ENCODE measurements around the gene RIPPLY2. TPM values are rescaled to one million over a fixed set of nuclear protein-coding genes. Genes with fewer than 3 reads are reported as not detected.
"Not testable (repeated sequence)": the region's sequence is repeated elsewhere in the genome, so short reads cannot be mapped to it uniquely, and the experiment has no call there.

RIPPLY2 gene
- not detected for polyA plus RNA-seq (2012; ENCODE audit: missing spikeins)

- no peak for TF ChIP-seq POLR2AphosphoS5 (IDR thresholded peaks at IDR 0.05; ENCODE audit: low read depth, low read length)
- no peak for TF ChIP-seq TAF1 (IDR thresholded peaks at IDR 0.05; ENCODE audit: borderline replicate concordance, low read depth, low read length)
- no peak for TF ChIP-seq POLR2A (IDR thresholded peaks at IDR 0.05; ENCODE audit: low read depth, low read length)
- DNase-seq (ENCODE audit: insufficient read length) (peak; percentile 7), FAIRE-seq (no peak)
These were observed at the start of gene RIPPLY2 for GRCh38 chr6:83853178-83854000. Gene RIPPLY2 (plus strand): TSS chr6:83853360. CDS start chr6:83853417, 57 bp downstream.

GRCh38 chr6:83803492-83803891 lies 49.7 kb upstream of the RIPPLY2 start:
- DNase-seq (ENCODE audit: insufficient read length); FAIRE-seq: not testable (repeated sequence)

DNA sequence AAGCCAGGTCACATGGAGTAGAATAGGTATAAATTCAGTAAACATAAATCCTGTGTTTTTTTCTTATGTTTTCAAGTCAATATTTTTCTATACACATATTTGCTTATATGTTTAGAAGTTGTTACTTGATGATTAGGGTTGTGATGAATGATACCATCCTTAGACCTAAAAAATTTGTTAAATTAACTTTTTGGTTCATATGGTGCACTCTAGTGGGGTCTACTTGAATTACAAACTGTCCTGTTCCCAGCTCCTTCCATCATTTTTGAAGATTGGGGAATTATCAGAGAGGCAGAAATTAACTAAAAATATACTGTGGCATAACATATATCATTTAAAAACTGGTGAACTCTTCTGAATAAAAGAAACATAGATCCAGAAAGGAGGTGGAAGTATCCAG lies 48.3 kb upstream of the RIPPLY2 start:
- FAIRE-seq (no peak), DNase-seq (ENCODE audit: insufficient read length) (no peak)
- no peak for TF ChIP-seq TAF1 (IDR thresholded peaks at IDR 0.05; ENCODE audit: borderline replicate concordance, low read depth, low read length)
- no peak for TF ChIP-seq POLR2A (IDR thresholded peaks at IDR 0.05; ENCODE audit: low read depth, low read length)
- no peak for TF ChIP-seq POLR2AphosphoS5 (IDR thresholded peaks at IDR 0.05; ENCODE audit: low read depth, low read length)

- no peak for DNase-seq (ENCODE audit: insufficient read length)
- no peak for FAIRE-seq
- TF ChIP-seq TAF1 (IDR thresholded peaks at IDR 0.05; ENCODE audit: borderline replicate concordance, low read depth, low read length) (no peak), POLR2A (IDR thresholded peaks at IDR 0.05; ENCODE audit: low read depth, low read length) (no peak), POLR2AphosphoS5 (IDR thresholded peaks at IDR 0.05; ENCODE audit: low read depth, low read length) (no peak)
These were observed 45.2 kb upstream of the RIPPLY2 start for GRCh38 chr6:83808005-83808404.

- TF ChIP-seq TAF1 (IDR thresholded peaks at IDR 0.05; ENCODE audit: borderline replicate concordance, low read depth, low read length) (no peak), POLR2A (IDR thresholded peaks at IDR 0.05; ENCODE audit: low read depth, low read length) (no peak), POLR2AphosphoS5 (IDR thresholded peaks at IDR 0.05; ENCODE audit: low read depth, low read length) (no peak)
- no peak for FAIRE-seq
- no peak for DNase-seq (ENCODE audit: insufficient read length)
These were observed 44.2 kb upstream of the RIPPLY2 start for GRCh38 chr6:83808926-83809325.

DNA sequence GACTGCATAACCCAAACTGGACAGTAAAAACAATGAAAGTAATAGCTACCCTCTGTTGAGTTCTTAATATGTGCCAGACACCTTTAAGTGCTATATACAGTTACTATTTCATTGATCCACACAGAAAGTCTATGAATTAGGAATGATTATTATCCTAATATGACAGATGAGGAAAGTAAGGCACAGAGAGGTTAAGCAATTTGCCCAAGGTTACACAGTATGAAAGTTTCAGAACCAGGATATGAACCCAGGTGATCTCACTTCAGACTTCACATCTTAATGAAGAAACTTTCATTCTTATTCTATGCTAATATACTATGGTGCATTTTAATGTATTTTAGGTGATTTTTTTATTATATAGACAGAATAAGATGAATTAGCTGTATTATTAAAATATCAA lies 40.6 kb upstream of the RIPPLY2 start:
- no peak for DNase-seq (ENCODE audit: insufficient read length)
- TF ChIP-seq TAF1 (IDR thresholded peaks at IDR 0.05; ENCODE audit: borderline replicate concordance, low read depth, low read length) (no peak), POLR2A (IDR thresholded peaks at IDR 0.05; ENCODE audit: low read depth, low read length) (no peak), POLR2AphosphoS5 (IDR thresholded peaks at IDR 0.05; ENCODE audit: low read depth, low read length) (no peak)
- FAIRE-seq, result no peak

DNA sequence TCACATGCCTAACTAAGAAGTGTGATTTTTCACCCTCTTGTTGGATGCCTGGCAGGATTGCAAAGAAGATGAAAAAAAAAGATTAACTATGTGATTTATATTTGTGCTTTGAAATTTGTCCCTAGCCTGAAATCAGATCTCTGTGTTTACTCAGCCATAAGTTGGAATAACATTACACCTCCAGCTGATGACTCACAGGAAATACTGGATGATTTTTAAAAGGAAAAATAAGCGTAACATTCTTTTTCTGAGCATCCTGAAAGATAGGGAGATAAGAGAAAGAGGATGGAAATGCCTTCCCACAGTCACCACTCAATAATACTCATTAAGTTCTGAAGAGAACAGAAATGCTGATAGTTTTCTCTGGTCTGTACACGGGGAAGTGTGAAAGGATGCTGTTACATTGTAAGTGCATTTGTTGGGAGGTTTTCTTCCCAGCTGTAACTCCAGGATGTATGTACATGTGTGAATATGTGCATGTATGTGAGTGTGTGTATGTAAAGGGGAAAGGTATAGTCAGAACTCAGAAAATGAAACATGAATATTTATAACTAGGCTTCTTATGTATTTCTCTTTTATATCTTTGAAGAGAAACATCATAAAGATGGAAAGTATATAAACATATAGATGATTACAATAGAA lies 37.4 kb upstream of the RIPPLY2 start:
- no peak for FAIRE-seq
- no peak for DNase-seq (ENCODE audit: insufficient read length)
- no peak for TF ChIP-seq POLR2AphosphoS5 (IDR thresholded peaks at IDR 0.05; ENCODE audit: low read depth, low read length)

GRCh38 chr6:83822629-83823169 lies 30.5 kb upstream of the RIPPLY2 start:
- FAIRE-seq (no peak), DNase-seq (ENCODE audit: insufficient read length) (no peak)
- TF ChIP-seq POLR2AphosphoS5 (IDR thresholded peaks at IDR 0.05; ENCODE audit: low read depth, low read length) (no peak), TAF1 (IDR thresholded peaks at IDR 0.05; ENCODE audit: borderline replicate concordance, low read depth, low read length) (no peak), POLR2A (IDR thresholded peaks at IDR 0.05; ENCODE audit: low read depth, low read length) (no peak)

DNA sequence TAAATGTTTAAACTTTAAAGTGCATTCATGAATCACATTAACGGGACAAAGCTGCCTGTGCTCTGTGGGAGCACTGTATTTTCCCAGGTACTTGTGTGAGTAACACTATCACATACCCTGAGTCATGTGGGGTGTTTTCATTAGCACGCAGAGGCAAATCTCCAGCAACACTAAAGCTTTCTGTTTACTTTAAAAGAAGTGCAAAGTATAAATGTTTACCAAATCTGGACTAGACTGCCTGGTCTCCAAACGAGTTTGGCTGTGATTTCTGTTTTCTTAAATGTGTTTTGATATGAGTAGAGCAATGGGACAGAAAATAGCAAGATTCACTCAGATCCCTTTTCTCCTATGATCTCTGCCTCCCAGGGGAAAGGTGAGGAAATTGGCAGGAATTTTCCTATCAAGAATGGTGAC lies 28.8 kb upstream of the RIPPLY2 start:
- no peak for TF ChIP-seq POLR2AphosphoS5 (IDR thresholded peaks at IDR 0.05; ENCODE audit: low read depth, low read length)
- TF ChIP-seq POLR2A (IDR thresholded peaks at IDR 0.05; ENCODE audit: low read depth, low read length), result no peak
- TF ChIP-seq TAF1 (IDR thresholded peaks at IDR 0.05; ENCODE audit: borderline replicate concordance, low read depth, low read length), result no peak
- DNase-seq (ENCODE audit: insufficient read length) (no peak), FAIRE-seq (no peak)

DNA sequence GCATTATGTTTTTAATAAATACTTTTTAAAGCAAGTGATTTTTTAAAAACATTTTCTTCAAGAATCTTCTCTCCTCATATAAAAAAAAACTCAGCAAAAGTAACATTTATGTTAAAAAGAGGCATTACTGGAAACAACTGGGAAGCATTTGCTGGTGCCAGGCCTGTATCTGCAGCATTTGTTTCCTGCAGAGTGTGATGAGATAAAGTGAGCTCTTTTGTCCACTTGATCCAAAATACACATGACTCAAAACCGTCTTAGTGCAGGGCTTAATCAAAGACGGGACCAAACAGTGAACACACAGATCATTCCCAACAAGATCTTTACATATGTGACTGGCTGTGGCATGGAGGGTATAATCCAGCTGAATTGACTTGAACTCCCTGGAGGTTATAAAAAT lies 28.3 kb upstream of the RIPPLY2 start:
- TF ChIP-seq POLR2A (IDR thresholded peaks at IDR 0.05; ENCODE audit: low read depth, low read length) (no peak), POLR2AphosphoS5 (IDR thresholded peaks at IDR 0.05; ENCODE audit: low read depth, low read length) (no peak), TAF1 (IDR thresholded peaks at IDR 0.05; ENCODE audit: borderline replicate concordance, low read depth, low read length) (no peak)
- DNase-seq (ENCODE audit: insufficient read length) (no peak), FAIRE-seq (no peak)

- TF ChIP-seq POLR2A (IDR thresholded peaks at IDR 0.05; ENCODE audit: low read depth, low read length) (no peak), TAF1 (IDR thresholded peaks at IDR 0.05; ENCODE audit: borderline replicate concordance, low read depth, low read length) (no peak), POLR2AphosphoS5 (IDR thresholded peaks at IDR 0.05; ENCODE audit: low read depth, low read length) (no peak)
- no peak for DNase-seq (ENCODE audit: insufficient read length)
- no peak for FAIRE-seq
These were observed 26.1 kb upstream of the RIPPLY2 start for GRCh38 chr6:83827050-83827449.

GRCh38 chr6:83838727-83839126 lies 14.4 kb upstream of the RIPPLY2 start:
- no peak for DNase-seq (ENCODE audit: insufficient read length)
- FAIRE-seq, result no peak

More at GRCh38 chr6:83838727-83839126, 14.4 kb upstream of the RIPPLY2 start:
- TF ChIP-seq POLR2AphosphoS5 (IDR thresholded peaks at IDR 0.05; ENCODE audit: low read depth, low read length) (no peak), POLR2A (IDR thresholded peaks at IDR 0.05; ENCODE audit: low read depth, low read length) (no peak), TAF1 (IDR thresholded peaks at IDR 0.05; ENCODE audit: borderline replicate concordance, low read depth, low read length) (no peak)

Data from GM12892 (cell line).